HepG2 (cell line): Measurements from ENCODE around the gene CNTF. TPM values are rescaled to one million over a fixed set of nuclear protein-coding genes. Genes with fewer than 3 reads are reported as not detected.

Source experiments
- AHDC1 ChIP-seq: sonication (generic); formaldehyde crosslinking; IDR thresholded peaks from 2 replicates; pipeline ENCODE4 v1.5.1; 2020; ENCODE audit warnings: mild to moderate bottlenecking, missing genetic modification reagents, borderline replicate concordance
- ARHGAP35 ChIP-seq: sonication (generic); formaldehyde crosslinking; IDR thresholded peaks from 2 replicates; pipeline ENCODE4 v1.9.0; 2022; ENCODE audit warnings: mild to moderate bottlenecking, inconsistent platforms, moderate library complexity, missing genetic modification reagents, borderline replicate concordance
- KDM2A ChIP-seq: sonication (generic); formaldehyde crosslinking; IDR thresholded peaks from 2 replicates; pipeline ENCODE4 v1.4.0; 2020; ENCODE audit warnings: low read depth, missing genetic modification reagents, borderline replicate concordance
- SIN3A ChIP-seq: IDR thresholded peaks from 2 replicates; pipeline ENCODE4 v1.6.1; 2011; ENCODE audit warnings: low read depth, mild to moderate bottlenecking, control low read depth, low read length, borderline replicate concordance
- SMAD3 ChIP-seq: sonication (generic); formaldehyde crosslinking; IDR thresholded peaks from 2 replicates; pipeline ENCODE4 v1.4.0; 2020; ENCODE audit warnings: missing genetic modification reagents
- SNAPC5 ChIP-seq: sonication (generic); formaldehyde crosslinking; IDR thresholded peaks from 2 replicates; pipeline ENCODE4 v1.8.1; 2023; ENCODE audit warnings: mild to moderate bottlenecking, missing genetic modification reagents, borderline replicate concordance
- TCF7 ChIP-seq: sonication (generic); IDR thresholded peaks from 2 replicates; pipeline ENCODE4 v1.6.1; 2016; ENCODE audit warnings: antibody characterized with exemption, low read depth
- XRCC5 ChIP-seq: fragments of 200-400 bp; formaldehyde crosslinking; optimal IDR thresholded peaks from 2 replicates; pipeline ENCODE3; 2017; ENCODE audit warnings: mild to moderate bottlenecking, low read length
- ZBTB7A ChIP-seq: sonication (generic); formaldehyde crosslinking; IDR thresholded peaks from 2 replicates; pipeline ENCODE4 v1.8.0; 2022; ENCODE audit warnings: mild to moderate bottlenecking, missing genetic modification reagents
- ZNF281 ChIP-seq: sonication (generic); formaldehyde crosslinking; IDR thresholded peaks from 2 replicates; pipeline ENCODE4 v1.4.0; 2020; ENCODE audit warnings: missing genetic modification reagents, borderline replicate concordance
- ZNF335 ChIP-seq: sonication (generic); formaldehyde crosslinking; IDR thresholded peaks from 2 replicates; pipeline ENCODE4 v1.4.0; 2020; ENCODE audit warnings: missing genetic modification reagents
- ZNF513 ChIP-seq: sonication (generic); formaldehyde crosslinking; conservative IDR thresholded peaks from 2 replicates; pipeline ENCODE4 v1.5.0; 2020; ENCODE audit warnings: missing genetic modification reagents
- ZNF660 ChIP-seq: sonication (generic); formaldehyde crosslinking; IDR thresholded peaks from 2 replicates; pipeline ENCODE4 v1.5.1; 2020; ENCODE audit warnings: mild to moderate bottlenecking, low read depth, missing genetic modification reagents, borderline replicate concordance
- ZNF672 ChIP-seq: sonication (generic); formaldehyde crosslinking; IDR thresholded peaks from 2 replicates; pipeline ENCODE4 v1.8.1; 2022; ENCODE audit warnings: missing genetic modification reagents
- polyA plus RNA-seq, 8 experiments: library from polyadenylated mRNA; depleted of rRNA in 3 of 8; stranded (reverse) in 7 of 8; unstranded in 1 of 8; fragments of >200 nt; fragmentation: Illumina TruSeq in 4 of 8; extraction: Trizol in 4 of 8; gene quantifications; 2 replicates each; pipeline versions ENCODE4 v1.2.1 to v1.2.3, GENCODE V29; 2011 to 2016; ENCODE audit warnings: low read depth in 4 of 8, missing spikeins in 1 of 8, mixed read lengths in 1 of 8; ENCODE audit not compliant: insufficient read depth in 1 of 8
- total RNA-seq, 5 experiments: library from RNA; depleted of rRNA; stranded (reverse); fragments of >200 nt; fragmentation: Illumina TruSeq; extraction: Trizol; gene quantifications; 2 replicates each; pipeline ENCODE4 v1.2.3, GENCODE V29; 2016; ENCODE audit warnings: low read depth in 1 of 5
- TF ChIP-seq, protein P1 (sequence below): sonication (generic); formaldehyde crosslinking; IDR thresholded peaks from 2 replicates; pipeline ENCODE4 v1.4.0; 2020; ENCODE audit warnings: missing genetic modification reagents
- TF ChIP-seq, protein P2 (sequence below): IDR thresholded peaks from 2 replicates; pipeline ENCODE4 v1.6.1; 2016; ENCODE audit warnings: missing genetic modification reagents, missing compliant biosample characterization

Gene CNTF
- total and polyA plus RNA-seq, 2 of the 13 experiments (the other 11 are each of a cell fraction or from before 2014, with no cell fraction given), result 0.51 to 2.3 TPM

DNA sequence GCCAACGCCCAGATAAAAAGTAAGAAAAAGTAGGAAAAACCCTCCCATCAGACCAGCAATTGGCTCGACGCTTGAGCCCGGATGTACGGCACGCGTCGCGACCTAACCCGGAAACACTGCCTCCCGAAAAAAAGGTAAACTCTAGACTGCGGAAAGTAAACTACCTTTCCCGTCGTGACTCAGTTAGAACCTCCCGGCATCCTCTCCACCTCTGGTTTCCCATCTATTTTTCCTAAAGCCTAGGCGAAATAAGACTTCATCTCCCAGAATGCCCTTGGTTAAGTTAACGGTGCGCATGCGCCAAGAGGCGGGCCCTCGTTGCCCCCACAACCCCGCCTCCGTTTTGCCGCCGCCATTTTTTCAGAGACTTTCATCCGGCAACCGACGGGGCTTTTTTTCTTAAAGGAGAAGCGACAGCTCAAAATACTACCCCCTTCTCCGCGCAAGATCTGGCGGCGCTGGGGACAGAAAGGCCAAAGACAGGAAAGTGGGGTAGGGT is 44.3 kb upstream of the CNTF start (continued):
- TF ChIP-seq ZNF660 (CRISPR knock-in tag), result no peak
- TF ChIP-seq, protein P1, sequence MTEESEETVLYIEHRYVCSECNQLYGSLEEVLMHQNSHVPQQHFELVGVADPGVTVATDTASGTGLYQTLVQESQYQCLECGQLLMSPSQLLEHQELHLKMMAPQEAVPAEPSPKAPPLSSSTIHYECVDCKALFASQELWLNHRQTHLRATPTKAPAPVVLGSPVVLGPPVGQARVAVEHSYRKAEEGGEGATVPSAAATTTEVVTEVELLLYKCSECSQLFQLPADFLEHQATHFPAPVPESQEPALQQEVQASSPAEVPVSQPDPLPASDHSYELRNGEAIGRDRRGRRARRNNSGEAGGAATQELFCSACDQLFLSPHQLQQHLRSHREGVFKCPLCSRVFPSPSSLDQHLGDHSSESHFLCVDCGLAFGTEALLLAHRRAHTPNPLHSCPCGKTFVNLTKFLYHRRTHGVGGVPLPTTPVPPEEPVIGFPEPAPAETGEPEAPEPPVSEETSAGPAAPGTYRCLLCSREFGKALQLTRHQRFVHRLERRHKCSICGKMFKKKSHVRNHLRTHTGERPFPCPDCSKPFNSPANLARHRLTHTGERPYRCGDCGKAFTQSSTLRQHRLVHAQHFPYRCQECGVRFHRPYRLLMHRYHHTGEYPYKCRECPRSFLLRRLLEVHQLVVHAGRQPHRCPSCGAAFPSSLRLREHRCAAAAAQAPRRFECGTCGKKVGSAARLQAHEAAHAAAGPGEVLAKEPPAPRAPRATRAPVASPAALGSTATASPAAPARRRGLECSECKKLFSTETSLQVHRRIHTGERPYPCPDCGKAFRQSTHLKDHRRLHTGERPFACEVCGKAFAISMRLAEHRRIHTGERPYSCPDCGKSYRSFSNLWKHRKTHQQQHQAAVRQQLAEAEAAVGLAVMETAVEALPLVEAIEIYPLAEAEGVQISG (CRISPR knock-in tag), result peak; percentile 94
- TF ChIP-seq TCF7, result no peak
- no peak for TF ChIP-seq ZNF281 (CRISPR knock-in tag)
- TF ChIP-seq ARHGAP35 (CRISPR knock-in tag), result no peak
- no peak for TF ChIP-seq ZNF672 (CRISPR knock-in tag)
- TF ChIP-seq, protein P2, sequence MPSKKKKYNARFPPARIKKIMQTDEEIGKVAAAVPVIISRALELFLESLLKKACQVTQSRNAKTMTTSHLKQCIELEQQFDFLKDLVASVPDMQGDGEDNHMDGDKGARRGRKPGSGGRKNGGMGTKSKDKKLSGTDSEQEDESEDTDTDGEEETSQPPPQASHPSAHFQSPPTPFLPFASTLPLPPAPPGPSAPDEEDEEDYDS (CRISPR knock-in tag), result no peak; the same call in 1 of the 2 replicates
- TF ChIP-seq ZNF335 (CRISPR knock-in tag), result peak; percentile 91
- no peak for TF ChIP-seq ZNF513 (CRISPR knock-in tag)
- peak; percentile 40 for TF ChIP-seq KDM2A (CRISPR knock-in tag)
- no peak for TF ChIP-seq AHDC1
- no peak for TF ChIP-seq ZBTB7A (CRISPR knock-in tag)
- 0 out of 2 replicates have a peak, but pooled peaks have one; percentile 14 for TF ChIP-seq SIN3A
- peak; percentile 29; the same call in 1 of the 2 replicates for TF ChIP-seq SMAD3
- peak; percentile 43 for TF ChIP-seq XRCC5
- TF ChIP-seq SNAPC5 (CRISPR knock-in tag), result no peak
